AG09319 (cell line): ENCODE measurements around the gene SLC13A4.

ENCODE experiments used
- DNase-seq: peaks from one replicate; pipeline ENCODE4 v3.0.0-alpha.2; 2010; ENCODE audit warnings: low read depth; ENCODE audit errors: extremely low read depth
- TF ChIP-seq, protein P1 (sequence below): IDR thresholded peaks from 2 replicates; pipeline ENCODE4 v1.5.1; 2011; ENCODE audit warnings: low read depth, mild to moderate bottlenecking, inconsistent platforms, low read length, moderate library complexity

The SLC13A4 gene

DNA sequence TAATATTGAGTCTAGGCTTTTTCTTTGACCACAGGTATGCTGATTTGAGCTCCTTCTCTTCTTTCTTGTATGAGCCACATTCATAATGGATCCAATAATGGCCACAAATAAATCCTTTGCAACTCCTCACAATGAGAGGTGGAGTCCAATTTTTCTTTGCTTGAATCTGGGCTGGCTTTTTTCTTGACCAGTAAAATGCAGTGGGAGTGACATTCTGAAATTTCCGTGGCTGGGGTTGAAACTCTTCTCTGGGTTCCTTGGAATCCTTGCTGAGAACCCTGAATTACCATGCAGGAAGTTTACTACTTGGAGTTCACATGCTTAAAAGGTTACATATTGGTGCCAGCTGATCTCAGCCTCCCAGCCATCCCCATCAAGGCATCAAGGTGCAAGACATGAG lies 43.1 kb upstream of the SLC13A4 start:
- TF ChIP-seq, protein P1, sequence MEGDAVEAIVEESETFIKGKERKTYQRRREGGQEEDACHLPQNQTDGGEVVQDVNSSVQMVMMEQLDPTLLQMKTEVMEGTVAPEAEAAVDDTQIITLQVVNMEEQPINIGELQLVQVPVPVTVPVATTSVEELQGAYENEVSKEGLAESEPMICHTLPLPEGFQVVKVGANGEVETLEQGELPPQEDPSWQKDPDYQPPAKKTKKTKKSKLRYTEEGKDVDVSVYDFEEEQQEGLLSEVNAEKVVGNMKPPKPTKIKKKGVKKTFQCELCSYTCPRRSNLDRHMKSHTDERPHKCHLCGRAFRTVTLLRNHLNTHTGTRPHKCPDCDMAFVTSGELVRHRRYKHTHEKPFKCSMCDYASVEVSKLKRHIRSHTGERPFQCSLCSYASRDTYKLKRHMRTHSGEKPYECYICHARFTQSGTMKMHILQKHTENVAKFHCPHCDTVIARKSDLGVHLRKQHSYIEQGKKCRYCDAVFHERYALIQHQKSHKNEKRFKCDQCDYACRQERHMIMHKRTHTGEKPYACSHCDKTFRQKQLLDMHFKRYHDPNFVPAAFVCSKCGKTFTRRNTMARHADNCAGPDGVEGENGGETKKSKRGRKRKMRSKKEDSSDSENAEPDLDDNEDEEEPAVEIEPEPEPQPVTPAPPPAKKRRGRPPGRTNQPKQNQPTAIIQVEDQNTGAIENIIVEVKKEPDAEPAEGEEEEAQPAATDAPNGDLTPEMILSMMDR, result no peak
- no peak for DNase-seq

DNA sequence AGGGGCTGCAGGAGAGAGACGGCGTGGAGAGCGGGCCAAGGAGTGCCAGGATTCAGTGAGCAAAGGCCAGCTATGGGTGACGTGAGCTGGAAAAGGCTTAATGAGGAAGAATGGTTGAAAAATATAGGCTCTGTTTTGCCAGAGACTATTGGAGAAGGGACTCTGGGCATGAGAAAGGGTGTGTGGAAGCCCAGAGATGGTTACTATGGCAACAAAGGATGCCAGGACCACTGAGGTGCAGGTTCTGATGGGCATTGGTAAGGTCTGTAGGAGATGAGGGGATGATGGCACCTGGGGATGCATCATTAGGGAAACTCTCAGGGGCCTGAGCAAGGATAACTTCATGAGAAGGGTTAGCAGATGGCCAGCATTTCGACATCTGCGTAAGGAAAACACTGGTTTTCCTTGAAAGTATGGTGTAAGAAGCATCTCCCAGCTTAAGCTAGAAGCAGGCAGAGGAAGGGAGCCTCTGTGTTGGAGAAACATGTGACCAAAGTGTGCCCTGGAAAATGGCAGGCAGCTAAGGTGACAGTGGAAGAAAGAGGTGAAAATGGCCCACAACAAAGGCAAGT lies 42.2 kb upstream of the SLC13A4 start:
- DNase-seq, result no peak
- TF ChIP-seq, protein P1, result no peak

DNA sequence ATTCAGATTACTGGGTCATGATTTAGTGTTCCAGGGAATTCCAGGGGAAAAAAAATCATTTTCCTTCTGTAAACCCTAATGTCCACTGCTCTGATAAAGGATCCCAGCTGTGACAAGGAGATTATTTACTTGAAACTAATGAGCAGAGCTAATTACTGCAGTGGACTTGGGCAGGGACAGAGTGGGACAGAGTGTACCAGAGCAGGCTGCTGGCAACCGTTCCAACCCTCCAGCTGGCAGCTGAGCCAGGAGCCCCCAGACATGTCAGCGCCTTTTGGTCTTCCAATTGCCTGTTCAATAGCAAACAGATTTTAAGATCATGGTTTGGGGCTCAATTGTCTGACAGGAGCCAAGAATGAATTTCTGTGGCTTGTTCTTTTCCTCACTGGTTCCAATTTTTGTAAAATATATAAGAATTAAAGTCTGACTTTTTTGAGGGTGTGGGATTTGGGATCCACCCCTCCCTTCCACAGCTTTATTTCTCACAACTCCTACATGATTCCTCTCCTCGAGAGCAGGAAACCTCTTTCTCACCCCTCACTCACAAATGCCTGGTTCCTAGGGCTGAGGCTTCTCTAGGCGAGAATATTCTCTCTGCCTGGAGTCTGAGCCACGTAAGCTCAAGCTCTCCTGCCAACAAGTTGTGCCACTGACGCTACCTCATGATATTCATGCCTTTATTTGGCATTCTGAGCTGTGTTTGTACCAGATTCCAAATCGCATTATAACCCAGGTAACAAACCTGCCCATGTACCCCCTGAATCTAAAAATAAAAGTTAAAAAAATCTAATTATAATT lies 41.2 kb upstream of the SLC13A4 start:
- TF ChIP-seq, protein P1, result no peak
- no peak for DNase-seq

DNA sequence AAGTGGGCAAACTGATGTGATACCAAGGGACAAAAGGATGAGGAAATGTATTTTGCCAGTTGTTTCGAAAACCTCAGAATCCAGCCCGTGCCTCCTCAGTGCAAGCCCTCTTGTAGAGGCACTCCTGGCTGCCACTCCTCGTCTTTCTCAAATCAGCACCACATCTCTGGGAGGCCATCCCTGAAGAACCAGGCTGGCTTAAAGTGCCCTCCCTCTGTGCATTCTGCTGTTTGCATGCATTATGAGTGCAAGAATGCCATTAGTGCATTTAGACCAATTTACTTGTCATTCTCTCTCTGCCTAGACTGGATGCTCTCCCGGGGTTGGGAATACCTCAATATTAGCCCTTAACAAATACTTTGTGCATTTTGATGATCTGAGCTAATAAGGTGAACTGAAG lies 40.5 kb upstream of the SLC13A4 start:
- DNase-seq, result no peak
- TF ChIP-seq, protein P1, result no peak

DNA sequence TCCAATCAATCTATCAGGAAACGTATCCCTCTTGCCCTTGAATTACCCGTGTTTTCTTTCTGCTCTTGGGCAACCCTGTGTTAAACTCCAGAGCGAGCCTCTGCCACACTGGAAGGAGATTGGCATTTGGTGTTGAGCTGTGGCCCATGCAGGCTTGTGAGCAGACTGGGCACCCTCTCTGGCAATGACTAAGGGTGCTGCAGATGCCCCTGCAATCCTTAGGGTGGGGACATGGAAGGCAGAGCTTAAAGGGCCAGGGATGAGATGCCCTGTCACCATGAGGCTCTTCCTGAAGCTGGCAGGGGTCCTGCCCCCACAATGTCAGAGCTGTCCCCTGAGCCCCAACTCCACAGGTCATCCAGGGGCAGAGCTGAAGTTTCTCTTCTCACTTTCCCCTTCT lies 40.1 kb upstream of the SLC13A4 start:
- DNase-seq, result no peak
- TF ChIP-seq, protein P1, result no peak

DNA sequence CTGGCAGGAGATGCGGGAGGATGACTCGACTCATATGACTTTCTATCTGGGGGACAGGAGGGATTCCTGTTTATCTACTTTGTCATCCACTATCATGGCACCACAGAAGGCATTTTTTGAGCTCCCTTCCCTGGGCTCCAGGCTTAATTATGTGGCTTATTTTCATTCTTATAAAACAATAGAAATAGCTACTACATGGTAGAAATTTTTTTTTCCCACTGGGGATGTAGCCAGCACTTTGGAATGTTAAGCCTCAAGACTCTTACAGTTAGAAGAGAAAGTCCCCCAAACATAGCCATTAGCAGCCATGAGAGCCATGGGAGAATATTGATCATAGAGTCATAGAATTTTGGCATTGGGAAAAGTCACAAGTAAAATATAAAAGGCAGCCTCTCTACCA lies 35.3 kb upstream of the SLC13A4 start:
- no peak for DNase-seq
- TF ChIP-seq, protein P1, result no peak

DNA sequence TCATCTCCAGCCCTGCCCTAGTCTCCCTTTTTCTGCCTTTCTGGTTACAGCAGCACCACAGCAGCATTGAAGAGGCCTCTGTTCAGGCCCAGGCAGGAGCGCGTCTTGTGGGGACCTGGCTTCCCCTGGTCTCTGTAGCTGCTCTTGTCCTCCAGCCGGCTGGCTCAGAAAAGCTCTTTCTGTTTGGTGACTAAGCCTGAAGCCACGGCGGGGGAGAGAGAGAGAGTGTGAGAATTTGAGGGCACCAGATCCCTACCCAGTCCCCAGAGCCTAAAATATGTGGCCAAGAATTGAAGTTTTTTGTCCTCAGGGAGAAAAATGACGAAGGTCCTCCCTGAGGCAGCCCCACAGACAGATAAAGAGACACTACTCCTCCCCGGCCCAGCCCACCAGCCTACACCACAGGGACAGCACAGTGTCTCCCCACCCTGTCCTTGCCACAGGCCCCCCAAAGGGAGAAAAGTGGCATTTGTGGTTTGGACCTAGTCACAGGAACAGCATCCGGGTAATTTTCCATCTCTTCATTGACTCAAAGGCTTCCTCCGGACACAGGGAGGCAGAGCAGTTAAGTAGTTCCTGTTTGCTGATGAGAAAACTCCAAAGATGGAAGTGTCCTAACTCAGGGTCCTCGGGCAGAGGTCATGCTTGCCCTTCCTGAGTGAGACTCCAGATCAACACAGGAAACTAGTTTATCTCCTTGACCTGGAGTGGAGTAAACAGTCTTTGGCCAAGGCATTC lies 33.9 kb upstream of the SLC13A4 start:
- no peak for DNase-seq
- TF ChIP-seq, protein P1, result no peak
